H1 (cell line): Measurements from ENCODE around the gene GAS2L1. TPM values are rescaled to one million over a fixed set of nuclear protein-coding genes. Genes with fewer than 3 reads are reported as not detected.

Experiments used
- ASH2L ChIP-seq: fragments of 200-600, 300-600 bp; sonication (generic); IDR thresholded peaks from one replicate; pipeline ENCODE4 v1.7.1; 2017; ENCODE audit warnings: low read length
- BCL11A ChIP-seq, 2 experiments: IDR thresholded peaks; one replicate each; pipeline ENCODE4 v1.6.1; 2011; ENCODE audit warnings: low read depth in 2 of 2, low read length in 2 of 2, mild to moderate bottlenecking in 2 of 2
- MAX ChIP-seq: IDR thresholded peaks from 2 replicates; pipeline ENCODE4 v1.6.1; 2012; ENCODE audit warnings: inconsistent platforms
- PHF8 ChIP-seq: fragments of 200-600 bp; sonication (generic); conservative IDR thresholded peaks from 2 replicates; pipeline ENCODE4 v1.7.1; 2012; ENCODE audit warnings: low read depth, mild to moderate bottlenecking, inconsistent platforms, low read length, moderate library complexity
- POLR2AphosphoS5 ChIP-seq: IDR thresholded peaks from 2 replicates; pipeline ENCODE4 v1.6.1; 2011; ENCODE audit warnings: low read depth, low read length
- RFX5 ChIP-seq: IDR thresholded peaks from 2 replicates; pipeline ENCODE4 v1.6.1; 2011; ENCODE audit warnings: low read depth, low read length, improper control_type of control experiment, borderline replicate concordance
- SRF ChIP-seq: IDR thresholded peaks from 2 replicates; pipeline ENCODE4 v1.6.1; 2011; ENCODE audit warnings: mild to moderate bottlenecking, low read depth, low read length, moderate library complexity
- TAF1 ChIP-seq: IDR thresholded peaks from 2 replicates; pipeline ENCODE4 v1.6.1; 2011; ENCODE audit warnings: mild to moderate bottlenecking, low read depth, low read length
- TEAD4 ChIP-seq: IDR thresholded peaks from 2 replicates; pipeline ENCODE4 v1.6.1; 2012; ENCODE audit warnings: low read depth, low read length, inconsistent platforms, mixed read lengths
- USF2 ChIP-seq: IDR thresholded peaks from 2 replicates; pipeline ENCODE4 v1.6.1; 2011; ENCODE audit warnings: low read length, improper control_type of control experiment
- polyA plus RNA-seq, 7 experiments: library from polyadenylated mRNA; depleted of rRNA in 3 of 7; stranded (reverse) in 5 of 7; unstranded in 2 of 7; fragments of >200 nt in 5 of 7; fragments of 200-250 nt in 2 of 7; gene quantifications; 1 replicate in 5 of 7; 2 replicates in 1 of 7; 4 replicates in 1 of 7; pipeline versions ENCODE4 v1.2.1 to v1.2.3, GENCODE V29; 2011 to 2013; ENCODE audit warnings: missing spikeins in 2 of 7, mixed read lengths in 2 of 7
- total RNA-seq: library from RNA; stranded (reverse); fragmentation: NEBNext Ultra II Directional; extraction: Animal tissue kit (Norgen Biotek cat#: 25700); gene quantifications from 2 replicates; pipeline ENCODE4 v1.2.1, GENCODE V29; 2021

GAS2L1 gene
- total and polyA plus RNA-seq, 2 of the 8 experiments (the other 6 are each of a cell fraction or from before 2014, with no cell fraction given), result 3.6 to 10.1 TPM

- TF ChIP-seq BCL11A (IDR thresholded peaks at IDR 0.05; ENCODE audit: low read depth in 2 of 2, low read length in 2 of 2) (no peak), PHF8 (no peak), ASH2L (no peak), USF2 (no peak), TAF1 (no peak), POLR2AphosphoS5 (no peak), MAX (no peak), SRF (no peak), RFX5 (no peak), TEAD4 (no peak)
Measured at GRCh38 chr22:29337631-29338284, 31.3 kb downstream of the GAS2L1 start (continued).
